ENCODE data around the gene CHCHD3.

GRCh38 chr7:132765861-132766260 is 316.0 kb downstream of the CHCHD3 start:
- TF ChIP-seq CTCF (IDR thresholded peaks at IDR 0.05; ENCODE audit: poor library complexity) (no peak), EZH2 (IDR thresholded peaks at IDR 0.05; ENCODE audit: borderline replicate concordance) (no peak), EZH2phosphoT487 (IDR thresholded peaks at IDR 0.05; ENCODE audit: low read depth, severe bottlenecking, unreplicated experiment) (no peak)

Data from hepatocyte (in vitro differentiated cells).